Rectal smooth muscle tissue (tissue), 1 donor: ENCODE measurements around the gene CREB3.

ENCODE experiments used
- H3K27ac ChIP-seq: one replicate; pipeline ENCODE4 v1.7.0; 2013; ENCODE audit warnings: low read depth, low read length, inconsistent platforms
- H3K27me3 ChIP-seq: one replicate; pipeline ENCODE4 v1.7.0; 2013; ENCODE audit warnings: low read length; ENCODE audit not compliant: control insufficient read depth, insufficient read depth
- H3K36me3 ChIP-seq: one replicate; pipeline ENCODE4 v1.7.0; 2013; ENCODE audit warnings: low read length; ENCODE audit not compliant: control insufficient read depth, insufficient read depth
- H3K4me1 ChIP-seq: one replicate; pipeline ENCODE4 v1.7.0; 2013; ENCODE audit warnings: low read length; ENCODE audit not compliant: control insufficient read depth, insufficient read depth
- H3K4me3 ChIP-seq: one replicate; pipeline ENCODE4 v1.7.0; 2013; ENCODE audit warnings: low read length
- H3K9ac ChIP-seq: one replicate; pipeline ENCODE4 v1.7.0; 2013; ENCODE audit warnings: low read length

The CREB3 gene

DNA sequence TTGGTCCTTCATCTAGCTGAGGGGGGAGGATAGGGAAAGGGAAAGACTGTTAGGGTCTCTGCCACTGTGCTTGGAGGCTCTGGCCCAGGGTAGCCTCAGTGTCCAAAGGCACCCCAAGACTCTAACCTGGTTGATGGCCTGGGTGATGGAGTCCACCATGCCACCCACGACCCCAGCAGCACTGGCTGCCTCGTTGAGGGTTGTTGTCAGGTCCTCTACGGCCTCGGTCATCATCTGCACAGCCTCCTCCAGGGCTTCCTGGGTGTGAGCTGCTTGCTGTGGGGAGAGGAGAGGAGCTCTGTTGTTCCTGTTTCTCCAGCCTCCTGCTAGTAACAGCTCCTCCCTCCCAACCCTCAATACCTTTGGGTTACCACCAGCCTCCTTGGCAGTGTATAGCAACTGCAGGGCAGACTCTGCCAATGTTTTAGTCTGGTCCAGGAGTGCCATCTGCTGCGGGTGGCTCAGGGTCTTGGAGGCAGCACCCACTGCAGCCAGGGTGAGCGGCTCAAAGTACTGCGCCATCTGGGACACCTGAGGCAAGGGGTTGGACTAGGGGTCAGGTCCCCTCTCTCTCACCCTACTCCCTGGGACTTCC lies 26.5 kb upstream of the CREB3 start:
- no peak overlapping the region for H3K27ac ChIP-seq
- peaks cover 83% of the 10 kb centered on the region for H3K36me3 ChIP-seq
- H3K4me3 ChIP-seq, result no peak overlapping the region
- H3K27me3 ChIP-seq, result no peaks in the 10 kb centered on the region
- H3K9ac ChIP-seq, result no peak overlapping the region
- H3K4me1 ChIP-seq, result no peaks in the 10 kb centered on the region

- Histone ChIP-seq H3K4me1 (no peaks in the 10 kb centered on the region), H3K36me3 (peaks cover 84% of the 10 kb centered on the region), H3K27me3 (no peaks in the 10 kb centered on the region), H3K4me3 (no peak overlapping the region), H3K27ac (no peak overlapping the region), H3K9ac (no peak overlapping the region)
Observed at GRCh38 chr9:35706951-35707350, 25.5 kb upstream of the CREB3 start.

DNA sequence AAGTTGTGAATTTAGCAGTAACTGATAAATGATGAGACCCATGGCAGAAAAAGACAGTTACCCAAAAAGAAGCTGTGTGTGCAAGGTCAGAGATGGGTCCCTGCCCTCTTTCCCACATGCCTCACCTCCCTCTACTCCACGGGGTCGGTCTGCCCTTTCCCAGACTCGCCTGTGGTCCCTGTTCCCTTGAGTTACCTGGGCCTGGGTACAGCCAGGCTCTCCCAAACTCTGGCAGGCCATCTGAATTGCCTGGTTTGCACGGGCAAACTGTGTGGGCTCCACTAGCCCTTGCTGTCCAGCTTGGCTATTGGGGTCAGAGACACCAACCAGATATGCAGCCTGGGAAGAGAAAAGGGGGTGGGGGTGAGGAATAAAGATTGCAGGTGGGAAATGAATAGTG lies 24.3 kb upstream of the CREB3 start:
- Histone ChIP-seq H3K4me3 (no peak overlapping the region), H3K36me3 (peaks cover 83% of the 10 kb centered on the region), H3K27ac (no peak overlapping the region), H3K9ac (peak overlapping the region; percentile 32), H3K27me3 (no peaks in the 10 kb centered on the region), H3K4me1 (no peaks in the 10 kb centered on the region)

- H3K9ac ChIP-seq, result no peak overlapping the region
- H3K27me3 ChIP-seq, result no peaks in the 10 kb centered on the region
- H3K4me1 ChIP-seq, result no peaks in the 10 kb centered on the region
- peaks cover 77% of the 10 kb centered on the region for H3K36me3 ChIP-seq
- H3K4me3 ChIP-seq, result no peak overlapping the region
- H3K27ac ChIP-seq, result no peak overlapping the region
Observed at GRCh38 chr9:35710818-35711500, 21.5 kb upstream of the CREB3 start.

DNA sequence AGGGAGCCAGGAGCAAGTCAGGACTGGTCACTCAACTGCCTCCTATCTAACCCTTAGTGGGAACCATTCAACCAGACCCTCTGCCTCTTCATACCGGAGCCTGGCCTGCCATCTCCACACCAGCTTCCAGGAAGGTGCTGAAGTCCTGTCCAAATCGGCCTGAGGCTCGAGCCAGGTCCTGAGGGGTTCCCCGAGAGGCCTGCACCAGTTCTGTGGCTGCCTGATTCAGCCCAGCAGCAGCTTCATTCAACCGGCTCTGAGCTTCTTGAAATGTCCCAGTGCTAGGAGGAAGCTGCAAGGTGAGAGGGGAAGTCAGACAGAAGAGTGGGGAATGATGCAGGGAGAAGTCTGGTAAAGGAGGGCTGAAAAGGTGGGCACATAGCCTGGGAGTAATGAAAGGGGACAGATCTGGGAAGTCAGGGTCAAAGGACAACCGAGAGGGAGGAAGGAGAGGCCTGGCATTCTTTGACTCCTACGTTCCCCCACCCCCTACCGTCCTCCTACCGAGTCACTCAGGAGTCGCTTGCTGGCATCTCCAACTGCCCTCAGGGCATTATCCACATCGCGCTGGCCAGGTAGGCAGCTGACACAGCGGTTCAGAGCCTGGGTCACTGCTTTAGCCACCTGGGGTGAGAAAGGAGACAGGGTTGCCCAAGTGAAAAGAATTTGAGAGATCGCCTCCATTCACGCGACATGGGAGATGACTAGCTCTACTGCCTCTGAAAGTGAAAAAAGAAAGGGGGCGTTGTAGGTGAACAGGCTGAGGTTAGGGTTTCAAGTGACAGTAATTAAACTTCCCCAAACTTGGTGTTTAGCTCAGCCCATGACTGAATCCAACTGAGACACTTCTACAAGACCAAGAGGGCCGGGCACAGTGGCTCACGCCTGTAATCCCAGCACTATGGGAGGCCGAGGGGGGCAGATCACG lies 20.7 kb upstream of the CREB3 start:
- Histone ChIP-seq H3K36me3 (peaks cover 76% of the 10 kb centered on the region), H3K27ac (no peak overlapping the region), H3K27me3 (no peaks in the 10 kb centered on the region), H3K9ac (no peak overlapping the region), H3K4me3 (no peak overlapping the region), H3K4me1 (no peaks in the 10 kb centered on the region)

DNA sequence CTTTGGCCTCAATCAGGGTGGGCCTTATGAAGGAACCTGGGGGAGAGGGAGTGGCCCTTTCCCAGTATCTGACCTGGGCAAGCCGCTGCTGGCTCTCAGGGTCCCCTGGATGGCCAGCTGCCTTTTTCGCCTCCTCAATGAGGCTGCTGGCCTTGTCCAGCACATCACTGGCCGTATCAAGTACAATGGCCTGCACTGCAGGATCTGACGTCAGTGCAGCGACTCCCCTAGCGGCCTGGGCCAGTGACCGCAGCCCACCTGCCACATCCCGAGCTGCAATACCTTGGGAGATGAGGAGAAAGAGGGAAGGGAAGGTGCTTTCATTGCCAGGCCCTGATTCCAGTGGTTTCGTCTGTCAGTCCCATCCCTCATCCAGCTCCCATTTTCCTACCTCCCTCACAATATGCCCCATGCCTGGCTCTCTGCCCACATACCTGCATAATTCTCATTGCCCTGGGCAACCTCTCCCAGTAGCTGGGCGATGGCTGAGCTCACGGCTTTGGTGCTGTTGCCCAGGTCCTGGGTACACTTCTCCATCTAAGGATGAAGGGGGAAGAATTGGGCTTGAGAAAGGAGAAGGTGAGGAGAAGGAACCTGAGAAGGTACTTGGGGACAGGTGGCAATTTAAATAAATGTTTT lies 19.6 kb upstream of the CREB3 start:
- H3K9ac ChIP-seq, result no peak overlapping the region
- no peaks in the 10 kb centered on the region for H3K27me3 ChIP-seq
- H3K4me1 ChIP-seq, result no peaks in the 10 kb centered on the region
- H3K36me3 ChIP-seq, result peaks cover 76% of the 10 kb centered on the region
- H3K4me3 ChIP-seq, result no peak overlapping the region
- no peak overlapping the region for H3K27ac ChIP-seq

- H3K36me3 ChIP-seq, result peaks cover 77% of the 10 kb centered on the region
- no peaks in the 10 kb centered on the region for H3K4me1 ChIP-seq
- no peak overlapping the region for H3K27ac ChIP-seq
- H3K27me3 ChIP-seq, result no peaks in the 10 kb centered on the region
- no peak overlapping the region for H3K9ac ChIP-seq
- no peak overlapping the region for H3K4me3 ChIP-seq
Observed at GRCh38 chr9:35713578-35713977, 18.9 kb upstream of the CREB3 start.

- H3K4me3 ChIP-seq, result no peak overlapping the region
- H3K4me1 ChIP-seq, result no peaks in the 10 kb centered on the region
- H3K36me3 ChIP-seq, result peaks cover 80% of the 10 kb centered on the region
- no peaks in the 10 kb centered on the region for H3K27me3 ChIP-seq
- no peak overlapping the region for H3K9ac ChIP-seq
- no peak overlapping the region for H3K27ac ChIP-seq
Observed at GRCh38 chr9:35714123-35714522, 18.3 kb upstream of the CREB3 start.

DNA sequence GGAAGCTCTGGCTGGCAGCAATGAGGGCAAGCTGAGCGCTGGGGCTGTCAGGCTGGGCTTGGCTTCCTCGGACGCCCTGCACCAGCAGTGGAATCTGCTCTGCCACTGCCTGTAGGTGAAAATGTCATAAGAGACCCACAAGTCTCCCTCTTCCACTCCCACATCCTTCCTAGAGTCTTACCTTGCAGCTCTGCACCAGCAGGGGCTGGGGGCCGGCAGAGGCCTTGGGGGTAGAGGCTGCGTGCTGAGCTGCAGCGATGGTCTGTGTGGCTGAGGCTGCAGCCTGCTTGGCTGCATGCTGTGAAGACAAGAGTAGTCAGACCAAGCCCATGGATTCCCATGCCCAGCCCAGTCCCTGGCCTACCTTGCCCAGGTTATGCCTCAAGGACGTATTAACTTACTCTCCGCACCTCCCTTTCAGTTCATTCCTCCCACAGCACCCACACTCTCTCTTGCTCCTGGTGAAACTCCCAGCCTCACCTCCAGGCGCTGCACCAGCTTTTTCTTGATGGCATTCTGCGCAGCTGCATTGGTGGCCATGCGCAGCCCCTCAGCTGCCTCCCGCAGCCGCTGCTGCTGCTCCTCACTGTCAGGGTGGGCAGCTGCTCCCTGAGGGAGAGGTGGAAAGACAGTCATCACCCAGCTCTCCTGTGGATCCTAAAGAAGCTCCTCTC lies 17.8 kb upstream of the CREB3 start:
- peaks cover 83% of the 10 kb centered on the region for H3K36me3 ChIP-seq
- no peak overlapping the region for H3K9ac ChIP-seq
- H3K4me3 ChIP-seq, result no peak overlapping the region
- peak overlapping the region; percentile 21 for H3K27ac ChIP-seq
- H3K4me1 ChIP-seq, result no peaks in the 10 kb centered on the region
- H3K27me3 ChIP-seq, result no peaks in the 10 kb centered on the region

GRCh38 chr9:35716230-35716629 lies 16.2 kb upstream of the CREB3 start:
- no peaks in the 10 kb centered on the region for H3K27me3 ChIP-seq
- no peak overlapping the region for H3K27ac ChIP-seq
- no peak overlapping the region for H3K9ac ChIP-seq
- no peak overlapping the region for H3K4me3 ChIP-seq
- peaks cover 87% of the 10 kb centered on the region for H3K36me3 ChIP-seq
- H3K4me1 ChIP-seq, result no peaks in the 10 kb centered on the region

DNA sequence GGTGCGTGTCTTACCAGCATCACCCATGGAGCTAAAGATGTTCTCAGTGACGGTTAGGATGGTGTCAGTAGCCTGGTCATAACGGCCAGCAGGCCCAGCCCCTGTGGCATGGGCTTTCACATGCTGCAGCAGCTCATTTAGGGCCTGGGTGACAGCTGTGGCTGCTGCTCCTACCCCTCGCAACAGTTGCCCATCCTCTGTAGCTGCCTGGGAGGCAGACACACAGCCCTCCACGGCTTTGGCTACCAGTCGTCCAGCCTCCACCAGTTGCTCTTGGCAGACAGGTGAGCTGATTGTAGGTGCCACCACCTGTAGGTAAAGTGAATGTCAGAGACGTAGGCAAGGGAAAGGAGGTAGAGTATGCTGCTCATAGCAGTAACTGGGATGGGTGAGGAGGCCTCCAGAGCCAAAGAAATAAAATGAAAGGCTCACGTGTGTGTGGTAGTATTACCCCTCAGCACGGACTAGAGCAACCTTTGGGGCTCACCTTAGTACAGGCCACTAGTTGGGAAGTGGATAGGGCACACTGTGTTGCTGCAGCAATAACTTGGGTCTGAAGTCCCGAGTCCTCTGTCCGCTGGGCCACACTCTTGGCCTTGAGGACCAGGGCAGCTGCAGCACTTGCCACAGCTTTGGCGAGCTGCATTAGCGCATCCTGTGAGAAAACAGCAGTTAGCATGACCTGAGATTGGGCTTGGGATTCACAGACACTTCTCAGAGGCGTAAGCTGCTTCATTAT lies 15.2 kb upstream of the CREB3 start:
- Histone ChIP-seq H3K4me1 (no peaks in the 10 kb centered on the region), H3K27ac (no peak overlapping the region), H3K4me3 (no peak overlapping the region), H3K27me3 (no peaks in the 10 kb centered on the region), H3K36me3 (peaks cover 89% of the 10 kb centered on the region), H3K9ac (no peak overlapping the region)
